Adrenal gland (tissue), 12 donors: ENCODE results near the gene LRATD1. TPM values are rescaled to one million over a fixed set of nuclear protein-coding genes. Genes with fewer than 3 reads are reported as not detected.

Experiments
- DNase-seq, 7 donors: peaks; one replicate each; pipeline ENCODE4 v3.0.0-alpha.2; 2019 to 2020
- H3K27ac ChIP-seq, 5 donors: fragments of 200-600 bp; sonication (generic) in 4 of 5; 1 replicate in 3 of 5; 2 replicates in 2 of 5; pipeline versions ENCODE4 v1.5.1 to v1.8.0; 2016 to 2020; ENCODE audit warnings: mild to moderate bottlenecking in 1 of 5
- H3K27me3 ChIP-seq: fragments of 200-600 bp; 2 replicates; pipeline ENCODE4 v1.8.0; 2021
- H3K36me3 ChIP-seq, 2 donors: fragments of 200-600 bp; replicated peaks in 1 of 2; 1 replicate in 1 of 2; 2 replicates in 1 of 2; pipeline versions ENCODE4 v1.5.1 to v1.8.0; 2018 to 2022
- H3K4me1 ChIP-seq, 2 donors: fragments of 200-600 bp; replicated peaks in 1 of 2; 1 replicate in 1 of 2; 2 replicates in 1 of 2; pipeline versions ENCODE4 v1.5.1 to v1.8.0; 2018 to 2021
- H3K4me3 ChIP-seq, 4 donors: fragments of 200-600 bp; sonication (generic) in 3 of 4; one replicate each; pipeline ENCODE4 v1.5.1; 2016 to 2018
- H3K9me3 ChIP-seq, 3 donors: fragments of 200-600 bp; sonication (generic) in 1 of 3; replicated peaks in 1 of 3; 1 replicate in 2 of 3; 2 replicates in 1 of 3; pipeline versions ENCODE4 v1.5.1 to v1.8.0; 2016 to 2021
- POLR2A ChIP-seq, 2 donors: fragments of 450-650 bp; IDR thresholded peaks; one replicate each; pipeline ENCODE4 v1.6.1; 2017; ENCODE audit warnings: antibody characterized with exemption in 2 of 2, mild to moderate bottlenecking in 2 of 2, moderate library complexity in 1 of 2
- WGBS, 4 donors: extraction: QIAGEN DNeasy Blood & Tissue Kit in 2 of 4; methylation state at CpG; one replicate each; pipeline versions ENCODE4 v1.1.5 to v1.1.7; 2013 to 2017; 5-methylcytosine and 5-hydroxymethylcytosine counted together
- intact Hi-C, 2 donors: fragments of 100-400 bp; cut with DNase I; formaldehyde crosslinking; loops; one replicate each; pipeline versions ENCODE4 v1.14.1 to v1.15.0; 2022 to 2023
- polyA plus RNA-seq, 3 donors: library from polyadenylated mRNA; stranded (reverse); fragments of 200-250 nt in 2 of 3; fragments of 350-450 nt in 1 of 3; fragmentation: Illumina TruSeq in 1 of 3; extraction: RNeasy Lipid Tissue Mini Kit (QIAGEN cat#74804) in 1 of 3; gene quantifications; one replicate each; pipeline ENCODE4 v1.2.3, GENCODE V29; 2013 to 2014
- total RNA-seq, 9 donors: library from RNA; depleted of rRNA in 4 of 9; stranded (reverse); fragments of >200 nt in 4 of 9; fragments of 120-200 nt in 1 of 9; fragmentation: NEBNext Ultra II Directional in 1 of 9; extraction: Animal tissue kit (Norgen Biotek cat#: 25700) in 1 of 9; gene quantifications; one replicate each; pipeline versions ENCODE4 v1.1.0 to v1.2.4, GENCODE V29; 2013 to 2023
- TF ChIP-seq, protein P1 (sequence below), 6 experiments: fragments of 450-650 bp in 4 of 6; fragments of 200-600 bp in 2 of 6; sonication (generic) in 1 of 6; IDR thresholded peaks; 1 replicate in 5 of 6; 2 replicates in 1 of 6; pipeline versions ENCODE4 v1.5.1 to v1.8.0; 2016 to 2021; ENCODE audit warnings: antibody characterized with exemption in 6 of 6, mild to moderate bottlenecking in 2 of 6, moderate library complexity in 1 of 6
- donor health status: healthy with polysubstance abuse.
- donor health status: Bipolar disorder and iron deficiency.
- donor health status: DM: yes; HTN: yes; CAD: no.
- donor health status: DM: no; HTN: no; CAD: no.
- donor health status: DM: no; HTN: no; CAD: no.
- donor health status: DM: yes; HTN: yes; CAD: no.

LRATD1 gene
- total and polyA plus RNA-seq, 12 donors, result 1.2 to 5.0 (median 2.5) TPM

DNA sequence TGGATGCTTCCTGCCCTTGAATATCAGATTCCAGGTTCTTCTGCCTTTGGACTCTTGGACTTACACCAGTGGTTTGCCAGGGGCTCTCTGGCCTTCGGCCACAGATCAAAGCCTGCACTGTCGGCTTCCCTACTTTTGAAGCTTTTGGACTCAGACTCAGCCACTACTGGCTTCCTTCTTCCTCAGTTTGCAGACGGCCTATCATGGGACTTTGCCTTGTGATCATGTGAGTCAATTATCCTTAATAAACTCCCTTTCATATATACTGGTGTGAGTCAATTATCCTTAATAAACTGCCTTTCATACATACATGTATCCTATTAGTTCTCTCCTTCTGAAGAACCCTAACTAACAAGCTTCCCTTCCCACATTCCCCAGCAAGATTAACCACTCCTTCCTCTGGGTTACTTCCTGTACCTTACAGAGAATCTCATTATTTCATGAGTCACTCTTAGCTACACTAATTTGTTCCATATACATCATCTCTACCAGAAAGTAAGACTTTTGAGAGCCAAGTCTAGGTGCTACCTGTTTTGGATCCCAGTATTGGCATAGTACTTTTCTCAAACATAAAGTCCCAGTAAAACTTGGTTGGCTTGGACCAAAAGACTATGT lies 31.3 kb upstream of the LRATD1 start:
- TF ChIP-seq POLR2A (IDR thresholded peaks at IDR 0.05), result no peak
- WGBS, 4 donors, result 63 to 90% (median 77%) methylated on average over 3 of the region's 3 CpGs
- intact Hi-C loops, result no loop called here
- H3K27me3 ChIP-seq, result no peaks in the 10 kb centered on the region
- no peak for DNase-seq
- no peaks in the 10 kb centered on the region for H3K9me3 ChIP-seq
- H3K27ac ChIP-seq, result no peak overlapping the region
- no peak overlapping the region for H3K4me3 ChIP-seq
- H3K36me3 ChIP-seq, result no peaks in the 10 kb centered on the region
- no peaks in the 10 kb centered on the region for H3K4me1 ChIP-seq

DNA sequence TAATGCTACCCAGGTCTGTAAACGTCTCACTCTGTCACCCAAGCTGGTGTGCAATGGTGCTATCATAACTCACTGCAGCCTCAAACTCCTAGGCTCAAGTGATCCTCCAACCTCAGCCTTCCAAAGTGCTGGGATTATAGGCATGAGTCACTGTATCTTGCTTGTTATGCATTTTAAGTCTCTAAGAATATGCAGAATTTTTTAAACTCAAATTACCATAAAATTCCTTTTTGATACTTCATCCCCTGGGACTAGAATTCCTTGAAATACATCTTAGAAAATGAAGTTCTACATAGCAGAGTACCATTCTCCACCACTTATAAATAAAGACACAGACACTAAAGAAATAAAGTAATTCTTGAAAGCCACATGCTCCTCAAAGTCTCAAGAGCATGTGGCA lies 30.2 kb upstream of the LRATD1 start:
- intact Hi-C loops, result no loop called here
- Histone ChIP-seq H3K27ac (no peak overlapping the region), H3K4me3 (no peak overlapping the region), H3K4me1 (no peaks in the 10 kb centered on the region), H3K36me3 (no peaks in the 10 kb centered on the region), H3K27me3 (no peaks in the 10 kb centered on the region), H3K9me3 (no peaks in the 10 kb centered on the region)
- no peak for TF ChIP-seq POLR2A (IDR thresholded peaks at IDR 0.05)
- TF ChIP-seq, protein P1, sequence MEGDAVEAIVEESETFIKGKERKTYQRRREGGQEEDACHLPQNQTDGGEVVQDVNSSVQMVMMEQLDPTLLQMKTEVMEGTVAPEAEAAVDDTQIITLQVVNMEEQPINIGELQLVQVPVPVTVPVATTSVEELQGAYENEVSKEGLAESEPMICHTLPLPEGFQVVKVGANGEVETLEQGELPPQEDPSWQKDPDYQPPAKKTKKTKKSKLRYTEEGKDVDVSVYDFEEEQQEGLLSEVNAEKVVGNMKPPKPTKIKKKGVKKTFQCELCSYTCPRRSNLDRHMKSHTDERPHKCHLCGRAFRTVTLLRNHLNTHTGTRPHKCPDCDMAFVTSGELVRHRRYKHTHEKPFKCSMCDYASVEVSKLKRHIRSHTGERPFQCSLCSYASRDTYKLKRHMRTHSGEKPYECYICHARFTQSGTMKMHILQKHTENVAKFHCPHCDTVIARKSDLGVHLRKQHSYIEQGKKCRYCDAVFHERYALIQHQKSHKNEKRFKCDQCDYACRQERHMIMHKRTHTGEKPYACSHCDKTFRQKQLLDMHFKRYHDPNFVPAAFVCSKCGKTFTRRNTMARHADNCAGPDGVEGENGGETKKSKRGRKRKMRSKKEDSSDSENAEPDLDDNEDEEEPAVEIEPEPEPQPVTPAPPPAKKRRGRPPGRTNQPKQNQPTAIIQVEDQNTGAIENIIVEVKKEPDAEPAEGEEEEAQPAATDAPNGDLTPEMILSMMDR (IDR thresholded peaks at IDR 0.05), result no peak
- WGBS, 4 donors, result 50 to 67% (median 54%) methylated on average over 1 of the region's 1 CpG
- DNase-seq, result no peak

DNA sequence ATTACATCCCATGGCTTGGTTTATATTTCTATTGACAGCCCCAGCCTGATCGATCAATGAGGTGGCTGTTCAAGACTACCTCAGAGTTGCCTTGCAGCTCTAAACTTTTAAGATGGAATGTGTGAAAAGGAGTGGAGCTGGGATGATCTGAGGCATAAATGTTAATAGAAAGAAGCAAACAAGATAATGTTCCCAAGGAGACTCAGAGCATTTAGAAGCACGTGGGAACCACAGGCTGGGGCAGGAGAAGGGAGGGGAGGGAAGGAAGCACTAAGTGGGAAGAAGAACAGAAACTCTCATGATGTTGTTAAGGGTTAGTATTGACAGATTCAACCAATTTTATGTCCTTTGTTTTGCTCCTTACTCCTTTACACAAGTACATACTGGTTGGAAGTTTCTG lies 28.8 kb upstream of the LRATD1 start:
- H3K4me3 ChIP-seq, result no peak overlapping the region
- DNase-seq, result no peak
- H3K4me1 ChIP-seq, result no peaks in the 10 kb centered on the region
- intact Hi-C loops, result no loop called here
- H3K36me3 ChIP-seq, result no peaks in the 10 kb centered on the region
- no peak overlapping the region for H3K27ac ChIP-seq
- H3K27me3 ChIP-seq, result no peaks in the 10 kb centered on the region
- 54 to 59% (median 57%) methylated on average over 2 of the region's 2 CpGs for WGBS, 4 donors
- no peak for TF ChIP-seq POLR2A (IDR thresholded peaks at IDR 0.05)
- TF ChIP-seq, protein P1 (IDR thresholded peaks at IDR 0.05), result no peak
- no peaks in the 10 kb centered on the region for H3K9me3 ChIP-seq

DNA sequence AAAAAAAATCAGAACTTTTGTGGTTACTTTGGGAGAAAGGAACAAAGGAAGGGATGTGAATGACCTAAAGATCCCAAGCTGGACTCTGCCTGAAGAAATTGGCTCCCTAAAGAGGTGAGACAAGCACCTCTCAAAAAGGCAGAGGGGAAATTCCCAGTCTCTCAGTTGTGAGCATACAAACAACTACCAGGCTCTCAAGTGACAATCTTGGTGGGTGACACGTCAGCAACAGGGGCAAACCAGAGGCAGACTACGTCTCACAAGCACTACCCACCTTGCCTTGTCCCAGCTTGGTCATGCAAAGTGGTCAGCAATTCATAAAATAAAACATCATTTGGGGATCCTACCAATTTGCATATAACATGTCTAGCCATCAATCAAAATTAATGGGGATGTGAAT lies 24.3 kb upstream of the LRATD1 start:
- H3K9me3 ChIP-seq, result no peaks in the 10 kb centered on the region
- H3K36me3 ChIP-seq, result no peaks in the 10 kb centered on the region
- intact Hi-C loops, result no loop called here
- H3K4me3 ChIP-seq, result no peak overlapping the region
- no peak overlapping the region for H3K27ac ChIP-seq
- H3K4me1 ChIP-seq, result no peaks in the 10 kb centered on the region
- 70 to 81% (median 76%) methylated on average over 2 of the region's 2 CpGs for WGBS, 4 donors
- DNase-seq, result no peak
- H3K27me3 ChIP-seq, result no peaks in the 10 kb centered on the region
- TF ChIP-seq, protein P1 (IDR thresholded peaks at IDR 0.05), result no peak
- no peak for TF ChIP-seq POLR2A (IDR thresholded peaks at IDR 0.05)

DNA sequence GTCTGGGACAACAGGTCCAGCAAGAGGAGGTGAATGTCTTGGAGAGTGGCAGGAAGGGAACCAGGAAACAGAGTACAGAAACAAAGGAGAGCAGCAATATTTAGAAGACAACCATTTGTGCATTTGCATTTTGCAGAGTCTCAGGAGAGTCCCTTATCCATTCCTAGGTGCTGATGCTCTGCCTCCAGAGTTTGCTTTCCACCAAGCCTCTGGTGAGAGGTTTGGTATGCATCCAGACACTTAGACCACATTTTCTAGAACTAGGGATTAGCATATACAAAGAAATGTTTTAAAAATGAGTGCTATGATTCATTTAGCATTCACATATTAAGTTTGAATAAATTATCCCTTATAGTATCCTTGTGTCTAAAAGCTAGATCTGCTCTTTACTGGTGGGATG lies 18.5 kb upstream of the LRATD1 start:
- Histone ChIP-seq H3K36me3 (no peaks in the 10 kb centered on the region), H3K4me3 (no peak overlapping the region), H3K9me3 (no peaks in the 10 kb centered on the region), H3K27me3 (no peaks in the 10 kb centered on the region), H3K27ac (no peak overlapping the region), H3K4me1 (no peaks in the 10 kb centered on the region)
- TF ChIP-seq, protein P1 (IDR thresholded peaks at IDR 0.05), result no peak
- TF ChIP-seq POLR2A (IDR thresholded peaks at IDR 0.05), result no peak
- intact Hi-C loops, result no loop called here
- no peak for DNase-seq
